IPS DF 19.7 (cell line): Measurements from ENCODE around the gene FABP7.

Experiments used
- DNase-seq: peaks from one replicate; pipeline ENCODE4 v3.0.0-alpha.2; 2013; ENCODE audit warnings: low read depth, low spot score

Gene FABP7

DNA sequence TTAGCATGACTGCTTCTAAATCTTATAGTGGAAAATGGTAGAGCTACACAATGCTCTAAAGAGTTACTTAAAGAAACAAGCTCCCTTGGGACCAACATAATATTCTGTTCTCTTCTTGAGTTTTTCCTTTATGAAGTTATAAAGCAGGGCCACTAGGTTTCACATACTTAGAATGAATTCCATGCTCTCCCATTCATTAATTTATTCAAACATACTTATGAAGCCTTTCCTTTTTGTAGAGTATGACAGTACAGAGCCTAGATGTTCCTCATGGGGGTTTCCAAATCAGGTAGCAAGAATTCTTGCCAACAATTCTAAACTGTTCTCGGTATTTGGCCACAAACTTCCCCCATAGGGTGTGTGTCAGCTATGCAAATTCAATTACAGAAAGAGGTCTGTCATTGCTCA is 20.6 kb upstream of the FABP7 start:
- no peak for DNase-seq

DNA sequence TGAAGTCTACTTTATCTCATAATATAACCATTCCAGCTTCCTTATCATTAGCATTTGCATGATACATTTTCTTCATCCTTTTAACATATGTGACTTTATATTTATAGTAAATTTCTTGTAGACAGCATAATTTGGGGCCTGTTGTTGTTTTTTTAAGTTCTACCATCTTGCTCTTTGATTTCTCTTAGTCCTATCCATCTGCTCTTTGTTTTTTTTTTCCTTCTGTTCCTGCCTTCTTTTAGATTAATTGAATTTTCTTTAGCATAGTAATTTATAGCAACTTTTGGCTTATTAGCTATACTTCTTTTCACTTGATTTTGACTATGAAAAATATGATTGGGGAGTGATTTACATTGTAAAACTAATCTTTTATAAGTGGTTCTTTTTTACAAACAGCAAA is 19.2 kb upstream of the FABP7 start:
- DNase-seq, result no peak

GRCh38 chr6:122766256-122766655 is 13.3 kb upstream of the FABP7 start:
- no peak for DNase-seq

DNA sequence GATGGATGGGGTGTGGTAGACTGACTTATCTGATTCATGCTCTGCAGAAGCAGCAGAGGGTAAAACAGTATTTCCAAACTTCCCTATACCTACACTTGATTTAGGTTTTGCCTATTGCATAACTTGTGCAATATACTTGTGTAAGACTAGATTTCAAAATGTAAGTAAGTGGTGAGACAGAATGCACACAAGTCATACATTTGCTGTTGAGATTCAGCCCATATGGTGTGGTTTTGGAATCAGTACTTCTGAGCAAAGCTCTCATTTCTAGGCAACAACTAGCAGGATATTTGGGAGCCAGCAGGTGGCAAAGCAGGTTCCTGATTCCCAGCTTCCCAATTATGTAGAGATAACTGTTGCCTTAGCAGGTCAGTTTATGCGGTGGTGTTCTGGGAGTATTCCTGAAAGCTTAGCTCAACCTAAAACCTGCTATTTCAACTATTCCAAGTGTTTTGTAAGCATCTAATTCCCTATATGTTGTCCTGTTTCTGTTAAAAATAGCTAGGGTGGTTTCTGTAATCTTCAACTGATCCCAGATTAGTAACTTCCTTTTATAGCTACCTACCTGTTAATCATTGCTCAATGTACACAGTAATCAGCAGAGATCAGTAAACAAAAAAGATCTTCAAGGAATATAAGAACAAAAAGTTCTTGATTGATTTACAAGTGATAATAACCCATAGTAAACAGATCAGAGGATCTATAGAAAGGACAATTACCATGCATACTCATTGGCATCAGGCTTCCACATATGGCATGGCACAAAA is 8.5 kb upstream of the FABP7 start:
- DNase-seq, result no peak

DNA sequence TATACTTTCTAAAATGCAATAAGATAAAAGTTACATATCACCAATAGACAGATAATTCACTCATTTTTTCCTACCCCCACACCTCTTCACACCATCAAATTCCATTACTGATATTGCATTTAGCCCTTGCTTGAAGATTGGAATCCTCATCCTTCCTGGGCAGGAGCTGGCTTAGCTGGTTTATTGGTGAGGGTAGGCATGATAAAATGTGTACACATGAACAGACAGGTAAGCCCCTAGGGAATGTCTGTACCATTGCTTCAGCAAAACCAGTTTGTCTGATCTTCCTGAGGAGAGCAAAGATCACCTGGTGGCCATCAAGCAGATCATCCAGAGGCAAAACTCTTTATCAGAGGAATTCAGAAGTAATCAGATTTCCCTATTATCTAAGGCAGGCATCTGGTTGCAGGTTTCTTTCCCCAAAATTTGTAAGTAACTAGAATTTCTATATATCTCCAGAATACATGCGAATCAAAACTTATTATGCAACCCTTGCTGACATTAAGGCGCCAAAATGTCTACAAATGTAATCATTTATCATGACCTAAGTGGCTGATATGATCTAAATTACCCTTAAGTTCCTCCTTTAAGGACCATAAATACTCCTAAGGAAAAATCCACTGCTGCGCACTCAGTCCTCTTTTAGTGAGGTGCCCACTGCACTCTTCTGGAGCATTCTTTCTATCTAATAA is 6.6 kb upstream of the FABP7 start:
- no peak for DNase-seq

DNA sequence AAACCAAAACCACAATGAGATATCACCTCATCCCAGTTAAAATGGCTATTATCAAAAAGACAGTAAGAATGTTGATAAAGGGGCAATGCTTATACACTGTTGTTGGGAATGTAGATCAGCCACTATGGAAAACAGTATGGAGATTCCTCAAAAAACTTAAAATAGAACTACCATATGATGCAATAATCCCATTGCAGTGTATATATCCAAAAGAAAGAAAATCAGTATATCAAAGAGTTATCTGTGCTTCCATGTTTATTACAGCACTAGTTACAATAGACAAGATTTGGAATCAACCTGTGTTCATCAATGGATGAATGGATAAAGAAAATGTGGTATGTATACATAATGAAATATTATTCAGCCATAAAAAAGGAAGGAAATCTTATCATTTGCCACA is 3.5 kb upstream of the FABP7 start:
- no peak for DNase-seq

- no peak for DNase-seq
Observed at GRCh38 chr6:122778302-122778701, 1.2 kb upstream of the FABP7 start.

DNA sequence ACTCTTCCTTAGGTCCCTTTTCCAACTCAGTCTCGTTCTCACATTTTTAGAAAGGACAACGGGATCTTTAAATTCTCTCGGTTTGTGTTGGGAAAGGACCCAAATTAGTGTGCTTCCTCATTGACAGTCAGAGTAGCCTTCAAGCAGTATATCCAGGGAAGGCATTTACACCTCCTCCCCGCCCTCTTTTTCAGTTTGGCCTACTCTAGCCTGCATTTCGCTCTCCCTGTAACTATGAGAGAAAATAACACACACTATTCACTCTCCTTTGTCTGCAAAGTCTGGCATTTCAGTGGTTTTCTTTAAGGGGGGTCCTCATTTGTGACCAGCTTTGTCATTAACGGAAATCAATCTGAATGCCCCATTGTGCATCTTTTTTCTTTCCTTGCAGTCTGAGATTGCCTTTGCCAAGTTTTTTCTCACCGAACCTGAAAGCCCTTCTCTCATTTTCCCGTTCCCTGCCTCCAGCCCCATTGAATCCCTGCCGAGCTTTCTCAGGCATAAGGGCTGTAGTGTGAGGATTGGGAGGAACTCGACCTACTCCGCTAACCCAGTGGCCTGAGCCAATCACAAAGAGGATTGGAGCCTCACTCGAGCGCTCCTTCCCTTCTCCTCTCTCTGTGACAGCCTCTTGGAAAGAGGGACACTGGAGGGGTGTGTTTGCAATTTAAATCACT is 393 bp upstream of the FABP7 start:
- DNase-seq, result peak; percentile 52

GRCh38 chr6:122780114-122780513 is 598 bp downstream of the FABP7 start:
- DNase-seq, result no peak

- DNase-seq, result no peak
Observed at GRCh38 chr6:122781716-122782115, 2.2 kb downstream of the FABP7 start.

DNA sequence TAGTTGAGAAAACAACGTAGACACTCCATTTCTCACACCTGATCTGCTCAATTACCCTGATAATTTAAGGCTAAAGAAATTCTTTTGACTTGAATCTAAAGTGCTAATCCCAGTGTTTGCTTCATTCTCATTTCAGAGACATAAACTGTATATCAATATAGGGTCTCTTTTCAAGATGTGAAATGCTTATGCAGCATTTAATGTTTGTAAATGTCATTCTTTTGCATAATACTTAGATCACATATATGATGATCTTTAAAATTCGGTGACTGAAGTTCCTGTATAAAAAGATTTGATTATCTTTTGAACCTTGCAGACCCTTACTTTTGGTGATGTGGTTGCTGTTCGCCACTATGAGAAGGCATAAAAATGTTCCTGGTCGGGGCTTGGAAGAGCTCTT is 3.9 kb downstream of the FABP7 start:
- no peak for DNase-seq

DNA sequence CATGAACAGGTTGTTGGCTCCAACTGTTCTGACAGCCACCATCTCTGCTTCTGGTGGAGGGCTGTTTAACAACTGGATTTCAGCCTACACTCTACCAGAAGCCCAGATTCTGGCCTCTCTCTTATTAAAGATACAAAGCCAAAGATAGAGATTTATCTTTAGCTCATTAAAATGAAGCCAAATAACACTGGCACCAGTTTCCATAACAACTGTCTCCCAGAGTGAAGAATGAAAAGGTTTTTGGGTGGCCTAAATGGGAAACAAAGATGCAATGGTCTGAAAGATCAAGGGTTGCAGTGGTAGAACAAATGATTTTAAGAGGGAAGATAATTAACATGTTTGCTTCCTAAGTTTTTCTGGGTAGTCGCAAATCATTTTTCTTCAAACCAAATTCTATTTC is 6.4 kb downstream of the FABP7 start:
- no peak for DNase-seq

DNA sequence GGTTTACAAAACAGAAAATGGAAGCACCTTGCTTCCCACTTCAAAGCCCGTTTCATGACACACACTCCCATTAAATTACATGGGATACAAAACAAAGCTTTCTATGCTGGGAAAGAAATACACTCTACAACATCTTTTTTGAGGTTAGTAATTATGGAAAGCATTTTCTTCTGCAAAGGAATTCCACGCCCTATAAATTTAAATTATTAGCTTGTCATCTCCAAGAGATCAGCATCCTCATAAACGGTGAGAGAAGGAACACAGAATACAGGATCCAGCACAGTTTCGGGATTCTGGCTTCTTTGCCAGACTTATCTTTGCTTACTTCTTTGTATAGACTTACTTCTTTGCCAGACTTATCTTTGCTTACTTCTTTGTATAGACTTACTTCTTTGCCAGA is 8.2 kb downstream of the FABP7 start:
- DNase-seq, result no peak

- DNase-seq, result no peak
Observed at GRCh38 chr6:122788208-122788607, 8.7 kb downstream of the FABP7 start.

DNA sequence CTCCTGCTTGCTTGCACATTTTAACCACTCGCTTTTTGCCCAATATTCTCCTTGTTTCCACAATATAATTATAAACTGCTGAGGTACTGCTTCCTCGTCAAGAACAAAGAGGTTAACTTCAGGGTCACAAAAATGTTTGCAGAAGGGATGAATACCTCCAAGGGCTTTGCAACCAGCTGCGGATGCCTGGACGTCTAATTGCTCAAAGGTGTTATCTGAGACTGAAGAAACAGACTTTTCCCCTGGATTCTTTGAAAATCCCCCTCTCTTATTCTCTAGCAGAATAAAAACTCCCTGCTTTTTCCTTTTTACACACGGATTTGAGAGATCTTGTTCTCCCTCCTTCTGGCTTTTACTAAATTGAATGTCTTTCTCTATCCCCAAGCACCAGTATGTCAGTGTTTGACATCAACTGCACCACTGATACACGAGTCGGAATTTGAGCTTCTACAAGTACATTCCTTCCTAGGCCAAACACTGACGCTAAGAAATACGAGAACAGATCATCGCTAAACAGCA is 9.2 kb downstream of the FABP7 start:
- no peak for DNase-seq

- peak; percentile 60 for DNase-seq
Observed at GRCh38 chr6:122789182-122790027, 9.9 kb downstream of the FABP7 start, which contains the start of gene SMPDL3A. SMPDL3A (plus strand) TSS chr6:122789258; CDS start chr6:122789347, 89 bp downstream.

- no peak for DNase-seq
Observed at GRCh38 chr6:122790028-122790422, 10.5 kb downstream of the FABP7 start.

GRCh38 chr6:122790423-122791309 is 11.2 kb downstream of the FABP7 start:
- no peak for DNase-seq

DNA sequence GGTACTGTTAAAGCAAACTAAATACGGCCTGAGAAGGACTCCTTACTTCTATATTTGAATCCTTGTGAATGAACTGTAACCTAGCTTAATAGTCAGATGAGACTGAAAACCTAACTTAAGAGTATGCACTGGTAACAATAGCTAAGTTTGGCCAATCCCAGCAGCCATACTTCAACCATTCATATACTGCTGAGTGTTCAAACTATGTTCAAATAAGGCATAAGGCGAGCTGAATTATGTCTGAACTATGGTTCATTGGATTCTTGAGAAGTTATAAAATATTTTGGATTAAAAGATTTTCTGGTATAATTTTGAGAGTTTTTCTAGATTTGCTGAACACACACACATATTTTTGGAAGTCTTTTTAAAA is 11.8 kb downstream of the FABP7 start:
- DNase-seq, result no peak

- DNase-seq, result no peak
Observed at GRCh38 chr6:122792766-122793165, 13.2 kb downstream of the FABP7 start.

DNA sequence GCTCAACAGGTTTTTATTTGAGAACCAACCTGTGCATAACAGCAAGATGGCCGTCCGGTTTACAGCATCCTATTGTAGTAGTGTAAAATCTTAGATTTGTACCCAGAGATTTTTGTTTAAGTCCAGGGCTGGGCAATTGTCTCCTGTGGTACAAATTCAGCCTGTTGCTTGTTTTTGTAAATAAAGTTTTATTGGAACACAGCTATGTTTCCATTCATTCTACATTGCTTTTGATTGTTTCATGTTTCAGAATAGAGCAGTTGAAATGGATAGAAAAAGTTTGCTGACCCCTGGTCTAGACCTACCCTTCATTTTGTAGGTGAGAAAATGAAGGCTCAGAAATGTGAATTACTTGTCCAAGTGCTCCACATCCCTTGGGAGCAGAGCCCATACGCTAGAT is 18.0 kb downstream of the FABP7 start:
- DNase-seq, result no peak
